Ovary (tissue), 3 donors: Measurements from ENCODE around the gene RALGAPB.

Source experiments
- CTCF ChIP-seq, 3 donors: fragments of 450-650 bp in 2 of 3; fragments of 200-600 bp in 1 of 3; IDR thresholded peaks; one replicate each; pipeline versions ENCODE4 v1.5.1 to v1.8.0; 2016 to 2022; ENCODE audit warnings: antibody characterized with exemption in 3 of 3, mild to moderate bottlenecking in 1 of 3
- POLR2A ChIP-seq: fragments of 450-650 bp; IDR thresholded peaks from one replicate; pipeline ENCODE4 v1.6.1; 2017; ENCODE audit warnings: antibody characterized with exemption, mild to moderate bottlenecking, moderate library complexity
- donor health status: DM: no; HTN: no; CAD: no.

GRCh38 chr20:38505091-38505455 lies 32.4 kb downstream of the RALGAPB start:
- no peak for TF ChIP-seq CTCF (IDR thresholded peaks at IDR 0.05)
- no peak for TF ChIP-seq POLR2A
